ENCODE measurements around the gene SUV39H1.
"Not testable (repeated sequence)": the region's sequence is repeated elsewhere in the genome, so short reads cannot be mapped to it uniquely, and the experiment has no call there.

The SUV39H1 gene

DNA sequence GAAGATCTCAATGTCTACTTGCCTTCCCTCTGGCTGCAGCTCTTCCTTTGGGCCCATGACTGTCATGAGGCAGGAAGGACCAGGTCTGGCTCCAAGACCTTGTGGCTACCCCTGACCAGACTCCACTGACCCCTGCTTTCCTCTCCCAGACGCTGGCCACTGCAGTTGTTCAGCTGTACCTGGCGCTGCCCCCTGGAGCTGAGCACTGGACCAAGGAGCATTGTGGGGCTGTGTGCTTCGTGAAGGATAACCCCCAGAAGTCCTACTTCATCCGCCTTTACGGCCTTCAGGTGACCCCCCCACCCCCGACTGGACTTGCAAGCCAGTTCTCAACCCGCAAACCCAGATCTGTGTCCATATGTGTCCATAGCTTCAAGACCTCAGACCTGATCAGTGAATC lies 12.4 kb upstream of the SUV39H1 start:
- FAIRE-seq = peak; percentile 80

DNA sequence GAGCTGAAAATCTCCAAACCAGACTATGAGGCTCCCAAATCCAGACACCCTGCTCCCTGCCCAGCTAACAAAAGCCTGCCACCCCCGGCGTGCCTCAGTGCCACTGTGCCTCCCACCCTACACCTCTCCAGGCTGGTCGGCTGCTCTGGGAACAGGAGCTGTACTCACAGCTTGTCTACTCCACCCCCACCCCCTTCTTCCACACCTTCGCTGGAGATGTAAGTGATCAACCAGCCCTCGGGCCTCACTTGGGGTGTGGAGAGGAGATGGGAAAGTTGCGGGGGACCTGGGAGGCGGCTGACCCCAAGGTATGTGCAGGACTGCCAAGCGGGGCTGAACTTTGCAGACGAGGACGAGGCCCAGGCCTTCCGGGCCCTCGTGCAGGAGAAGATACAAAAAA lies 11.1 kb upstream of the SUV39H1 start:
- DNase-seq (ENCODE audit: insufficient read length, low spot score) (no peak), FAIRE-seq (no peak)

More for the DNA sequence above, 12.4 kb upstream of the SUV39H1 start:
- no peak for DNase-seq (ENCODE audit: insufficient read length, low spot score)

DNA sequence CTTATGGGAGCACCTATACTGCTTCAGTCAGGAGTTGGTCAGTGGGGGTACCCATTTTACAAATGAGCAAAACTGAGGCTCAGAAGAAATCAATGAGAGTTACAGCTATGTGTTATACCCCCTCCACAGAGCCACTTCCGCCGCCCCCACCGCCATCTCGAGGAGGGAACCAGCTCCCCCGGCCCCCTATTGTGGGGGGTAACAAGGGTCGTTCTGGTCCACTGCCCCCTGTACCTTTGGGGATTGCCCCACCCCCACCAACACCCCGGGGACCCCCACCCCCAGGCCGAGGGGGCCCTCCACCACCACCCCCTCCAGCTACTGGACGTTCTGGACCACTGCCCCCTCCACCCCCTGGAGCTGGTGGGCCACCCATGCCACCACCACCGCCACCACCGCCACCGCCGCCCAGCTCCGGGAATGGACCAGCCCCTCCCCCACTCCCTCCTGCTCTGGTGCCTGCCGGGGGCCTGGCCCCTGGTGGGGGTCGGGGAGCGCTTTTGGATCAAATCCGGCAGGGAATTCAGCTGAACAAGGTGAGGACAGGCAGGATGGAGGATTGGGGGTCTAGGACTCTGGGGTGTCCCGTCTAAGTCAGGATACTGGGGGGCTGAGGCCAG lies 7.9 kb upstream of the SUV39H1 start:
- FAIRE-seq (no peak), DNase-seq (ENCODE audit: insufficient read length, low spot score) (no peak)

DNA sequence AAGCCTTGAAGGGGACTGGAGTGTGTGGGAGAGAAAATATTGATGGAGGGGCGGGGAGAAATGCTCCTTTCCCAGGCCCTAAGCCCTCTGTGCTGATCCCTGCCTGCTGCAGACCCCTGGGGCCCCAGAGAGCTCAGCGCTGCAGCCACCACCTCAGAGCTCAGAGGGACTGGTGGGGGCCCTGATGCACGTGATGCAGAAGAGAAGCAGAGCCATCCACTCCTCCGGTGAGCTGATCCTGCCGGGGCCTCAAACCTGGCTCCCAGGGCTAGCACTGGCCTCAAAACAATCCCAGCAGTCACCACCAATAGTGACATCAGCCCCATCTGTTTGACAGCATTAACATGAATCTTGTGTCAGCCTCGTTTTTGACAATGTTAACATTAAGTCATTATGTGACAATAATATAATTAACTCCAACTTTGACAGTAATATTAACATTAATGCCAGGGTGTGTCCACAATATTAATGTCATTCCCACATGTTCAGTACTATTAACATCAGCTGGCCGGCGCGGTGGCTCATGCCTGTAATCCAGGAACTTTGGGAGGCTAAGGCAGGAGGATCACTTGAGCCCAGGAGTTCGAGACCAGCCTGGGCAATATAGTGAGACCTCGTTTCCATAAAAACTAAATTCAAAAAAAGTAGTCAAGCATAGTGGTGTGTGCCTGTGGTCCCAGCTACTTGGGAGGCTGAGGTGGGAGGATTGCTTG lies 7.2 kb upstream of the SUV39H1 start:
- FAIRE-seq = no peak
- no peak for DNase-seq (ENCODE audit: insufficient read length, low spot score)

DNA sequence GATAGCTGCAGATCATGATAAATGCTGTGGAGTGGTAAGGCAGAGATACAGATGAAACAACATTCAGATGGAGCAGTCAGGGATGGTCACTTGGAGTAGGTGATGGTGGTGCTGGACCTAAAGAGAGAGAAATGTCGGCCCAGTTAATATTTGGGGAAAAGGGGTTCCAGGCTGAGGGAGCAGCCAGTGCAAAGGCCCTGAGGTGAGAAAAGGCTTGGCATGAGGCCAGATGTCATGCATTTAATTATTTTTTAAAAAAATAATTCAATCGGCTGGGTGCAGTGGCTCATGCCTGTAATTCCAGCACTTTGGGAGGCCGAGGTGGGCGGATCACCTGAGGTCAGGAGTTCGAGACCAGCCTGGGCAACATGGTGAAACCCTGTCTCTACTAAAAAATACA lies 4.8 kb upstream of the SUV39H1 start:
- DNase-seq (ENCODE audit: insufficient read length, low spot score); FAIRE-seq: not testable (repeated sequence)

DNA sequence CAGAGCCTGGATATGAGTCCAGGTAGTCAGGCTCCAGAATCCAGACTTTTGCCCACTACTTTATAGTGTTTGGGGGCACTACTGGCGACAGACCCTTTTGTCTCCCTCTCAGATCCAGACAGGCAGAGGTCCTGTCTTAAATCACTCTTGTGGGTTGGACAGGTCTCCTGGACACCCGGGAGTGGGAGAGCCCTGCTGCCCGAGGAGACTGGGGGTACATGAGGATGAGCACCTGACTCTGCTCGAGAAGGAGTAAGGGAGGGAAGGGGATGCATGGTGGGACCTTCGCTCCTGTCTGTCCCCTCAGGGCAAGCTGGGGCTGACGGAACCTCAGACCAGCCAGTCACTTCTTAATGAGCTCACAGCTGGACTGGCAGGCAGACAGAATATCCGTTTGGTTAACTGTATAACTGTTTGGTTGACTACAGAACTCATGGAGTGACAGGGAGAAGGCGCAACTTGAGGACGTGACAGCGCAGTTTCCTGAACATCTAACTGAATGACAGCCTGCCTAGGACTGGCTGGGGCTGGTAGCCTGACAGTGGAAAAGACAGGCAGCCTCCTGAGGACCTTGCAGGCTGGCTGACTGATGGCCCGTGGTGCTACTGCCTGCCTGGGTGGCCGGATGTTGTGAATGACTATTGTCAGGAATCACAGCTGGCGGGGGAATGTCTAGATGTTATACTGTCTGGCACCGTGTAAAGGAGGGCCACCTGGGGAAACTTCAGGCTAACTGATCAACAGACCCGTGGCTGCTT lies 1.6 kb upstream of the SUV39H1 start:
- no peak for FAIRE-seq
- no peak for DNase-seq (ENCODE audit: insufficient read length, low spot score)

DNA sequence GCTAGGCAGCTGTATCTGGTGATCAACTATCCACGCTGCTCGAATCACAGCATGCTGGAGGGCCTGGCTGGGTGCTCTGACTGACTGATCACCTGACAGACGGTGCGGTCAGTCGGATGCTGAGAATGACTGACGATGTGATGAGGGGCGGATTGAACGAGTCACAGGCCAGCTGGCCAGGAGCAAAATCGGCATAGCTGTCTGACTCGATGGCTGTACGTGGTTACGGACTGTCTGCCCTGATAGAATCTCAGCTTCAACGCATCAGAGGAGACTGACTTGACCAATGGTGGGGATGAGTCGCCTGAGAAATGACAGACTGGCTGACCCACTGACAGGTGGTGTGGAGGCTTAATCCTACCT lies 1.0 kb upstream of the SUV39H1 start:
- no peak for DNase-seq (ENCODE audit: insufficient read length, low spot score)
- FAIRE-seq = no peak

DNA sequence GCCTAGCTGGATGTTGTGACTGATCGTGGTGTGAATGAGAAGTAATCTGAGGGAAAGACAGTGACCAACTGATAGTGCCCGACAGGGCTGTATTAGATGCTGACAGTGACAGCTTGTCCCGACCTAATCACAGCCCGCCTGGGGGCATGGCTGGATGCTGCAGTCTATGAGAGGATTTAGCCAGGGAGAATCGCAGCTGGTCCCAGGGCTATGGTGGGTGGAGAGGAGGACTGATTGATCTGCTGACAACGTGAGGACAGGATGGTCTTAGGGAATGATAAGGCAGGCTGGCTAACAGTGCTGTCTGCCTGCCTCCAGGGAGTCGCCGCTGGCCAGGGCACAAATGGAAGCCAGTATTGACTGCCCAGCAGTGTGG lies 621 bp upstream of the SUV39H1 start:
- FAIRE-seq = peak; percentile 26

DNA sequence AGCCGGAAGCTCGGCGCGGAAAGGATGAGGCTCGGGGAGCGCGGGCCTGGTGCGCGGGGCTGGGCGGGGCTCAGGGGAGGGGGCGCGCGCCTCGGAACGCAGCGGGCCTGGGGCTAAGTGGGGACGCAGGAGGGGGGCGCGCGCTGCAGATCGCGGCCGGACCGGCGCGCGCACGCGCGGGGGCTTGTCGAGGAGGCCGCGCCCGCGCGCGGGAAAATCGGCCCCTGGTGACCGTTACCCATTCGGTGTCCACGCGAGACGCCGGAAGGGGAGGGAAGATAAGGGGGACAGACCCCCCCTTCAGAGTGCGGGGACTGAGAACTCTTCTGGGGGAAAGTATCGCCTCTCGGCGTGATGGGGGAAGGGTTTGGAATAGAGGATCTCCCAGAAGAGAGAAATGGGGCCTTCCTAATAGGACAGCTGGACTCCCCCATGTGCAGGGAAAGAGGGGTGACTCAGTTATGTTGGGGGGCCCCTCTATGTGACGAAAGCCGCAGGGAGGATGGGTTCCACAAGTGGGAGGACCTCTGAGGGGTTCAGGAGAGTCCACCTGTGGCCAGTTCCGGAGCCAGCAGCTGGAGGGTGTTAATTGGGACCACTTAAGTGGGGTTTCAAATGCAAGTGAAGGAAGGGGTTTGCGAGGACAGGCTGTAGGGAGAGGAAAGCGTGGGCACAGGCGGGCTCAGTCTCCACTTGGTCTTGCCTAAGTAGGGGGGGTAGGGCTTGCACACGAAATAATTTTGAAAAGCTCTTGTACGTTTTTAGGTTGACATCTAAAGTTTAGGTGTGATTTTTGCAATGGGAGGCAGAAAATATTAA lies 584 bp downstream of the SUV39H1 start:
- FAIRE-seq (peak; percentile 90), DNase-seq (ENCODE audit: insufficient read length, low spot score) (peak; percentile 35)

More for the DNA sequence above, 621 bp upstream of the SUV39H1 start:
- no peak for DNase-seq (ENCODE audit: insufficient read length, low spot score)

DNA sequence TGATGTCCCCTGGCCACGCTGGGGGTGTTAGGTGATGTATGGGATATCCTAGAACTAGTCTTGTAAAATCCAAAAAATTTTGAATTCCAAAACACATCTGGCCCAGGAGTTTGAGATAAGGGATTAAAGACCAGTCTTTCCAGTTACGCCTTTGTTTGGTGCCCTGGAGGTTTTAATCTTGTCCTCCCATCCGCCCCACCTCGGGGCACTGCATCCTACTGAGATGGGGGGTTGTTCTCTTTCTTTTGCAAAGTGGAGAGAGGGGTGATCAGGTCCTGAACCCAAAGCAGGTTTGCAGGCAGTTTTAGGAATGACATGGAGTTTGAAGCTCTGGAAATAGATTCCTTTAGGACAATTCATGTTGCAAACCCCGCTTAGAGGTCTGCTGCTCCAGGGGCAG lies 1.8 kb downstream of the SUV39H1 start:
- FAIRE-seq = no peak
- DNase-seq (ENCODE audit: insufficient read length, low spot score) = no peak

DNA sequence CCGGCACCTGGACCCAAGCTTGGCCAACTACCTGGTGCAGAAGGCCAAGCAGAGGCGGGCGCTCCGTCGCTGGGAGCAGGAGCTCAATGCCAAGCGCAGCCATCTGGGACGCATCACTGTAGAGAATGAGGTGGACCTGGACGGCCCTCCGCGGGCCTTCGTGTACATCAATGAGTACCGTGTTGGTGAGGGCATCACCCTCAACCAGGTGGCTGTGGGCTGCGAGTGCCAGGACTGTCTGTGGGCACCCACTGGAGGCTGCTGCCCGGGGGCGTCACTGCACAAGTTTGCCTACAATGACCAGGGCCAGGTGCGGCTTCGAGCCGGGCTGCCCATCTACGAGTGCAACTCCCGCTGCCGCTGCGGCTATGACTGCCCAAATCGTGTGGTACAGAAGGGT lies 3.7 kb downstream of the SUV39H1 start:
- FAIRE-seq (no peak), DNase-seq (ENCODE audit: insufficient read length, low spot score) (no peak)

DNA sequence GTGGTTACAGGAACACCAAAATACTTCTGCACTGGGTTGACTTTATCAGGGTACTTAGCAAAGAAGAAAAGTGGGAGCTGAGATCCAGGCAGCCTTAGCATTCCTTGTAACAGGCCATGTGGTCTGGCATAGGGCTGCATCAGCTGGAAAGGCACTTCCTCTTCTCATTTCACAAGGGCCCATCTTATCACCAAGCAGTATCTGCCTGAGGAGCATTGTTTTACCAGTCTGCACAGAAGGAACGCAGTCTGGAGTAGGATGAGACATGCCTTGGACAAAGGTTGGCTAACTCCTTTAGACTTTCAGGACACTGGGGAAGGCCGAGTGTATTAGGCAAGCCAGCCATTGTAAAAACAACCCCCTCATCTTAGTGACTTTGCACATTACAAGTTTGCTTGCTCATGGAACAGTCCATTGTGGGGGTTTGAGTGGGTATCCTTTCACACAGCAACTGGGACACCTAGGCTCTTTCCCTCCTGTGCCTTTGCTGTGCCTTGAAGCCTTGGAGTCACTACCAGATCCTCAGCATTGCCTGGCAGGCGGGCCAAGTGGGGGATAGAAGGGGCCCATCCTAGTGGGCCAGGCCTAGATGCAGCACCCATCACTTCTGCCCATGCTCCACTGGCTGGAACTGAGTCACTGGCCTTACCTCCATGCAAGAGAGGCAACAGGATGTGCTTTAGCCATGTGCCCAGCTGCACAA lies 4.6 kb downstream of the SUV39H1 start:
- no peak for DNase-seq (ENCODE audit: insufficient read length, low spot score)
- no peak for FAIRE-seq

DNA sequence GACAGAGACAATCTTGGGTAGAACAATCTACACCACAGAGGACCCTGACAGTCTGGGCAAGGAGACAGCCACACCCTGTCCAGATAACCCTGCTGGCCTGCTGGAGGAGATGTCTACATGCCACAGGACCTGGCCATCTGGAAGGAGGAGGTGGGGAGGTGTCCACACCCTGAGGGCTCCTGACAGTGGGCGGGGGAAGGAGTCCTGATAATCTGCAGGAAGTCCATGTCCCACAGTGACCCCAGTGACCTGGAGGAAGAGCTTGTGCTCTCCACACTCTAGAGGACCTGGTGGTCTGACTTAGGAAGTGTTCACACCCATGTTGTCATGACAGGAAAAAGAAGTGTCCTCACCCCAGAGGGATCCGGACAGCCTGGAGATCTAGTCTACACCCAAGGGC lies 5.5 kb downstream of the SUV39H1 start:
- no peak for FAIRE-seq
- no peak for DNase-seq (ENCODE audit: insufficient read length, low spot score)

DNA sequence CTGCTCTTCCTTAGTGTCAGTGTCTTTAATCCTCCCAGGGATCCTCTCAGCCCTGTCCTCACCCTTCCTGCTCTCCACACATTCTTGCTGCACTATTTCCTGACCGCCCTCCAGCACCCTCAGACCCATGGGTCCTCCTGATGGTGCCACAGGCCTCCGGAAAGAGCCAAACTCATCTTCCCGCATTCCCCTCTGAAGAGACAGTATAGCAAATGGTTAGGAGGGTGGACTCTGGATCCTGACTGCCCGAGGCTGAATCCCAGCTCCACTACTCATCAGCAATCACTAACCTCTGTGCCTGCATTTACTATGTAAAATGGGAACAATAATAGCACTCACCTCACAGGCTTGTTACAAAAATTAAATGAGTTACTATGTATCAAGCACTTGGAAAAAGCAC lies 6.2 kb downstream of the SUV39H1 start:
- FAIRE-seq (no peak), DNase-seq (ENCODE audit: insufficient read length, low spot score) (no peak)

DNA sequence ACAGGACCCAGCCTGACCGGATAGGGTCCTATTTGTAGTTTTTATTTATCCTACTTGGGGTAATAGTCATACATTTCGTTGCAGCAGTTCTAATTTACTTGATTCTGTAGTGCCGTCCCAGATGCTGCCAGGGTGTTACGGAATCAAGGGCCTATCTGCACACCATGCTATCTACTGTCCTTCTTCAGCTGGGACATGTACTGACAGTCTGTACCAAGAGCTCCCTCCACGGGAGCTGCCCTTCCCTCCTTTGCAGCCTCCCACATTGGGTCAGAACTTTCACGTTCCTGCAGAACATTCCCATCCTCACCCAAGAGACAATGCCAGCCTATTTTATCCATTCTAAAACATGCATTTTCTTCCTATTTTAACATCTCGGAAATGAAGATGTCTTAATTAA lies 6.7 kb downstream of the SUV39H1 start:
- FAIRE-seq (no peak), DNase-seq (ENCODE audit: insufficient read length, low spot score) (no peak)

DNA sequence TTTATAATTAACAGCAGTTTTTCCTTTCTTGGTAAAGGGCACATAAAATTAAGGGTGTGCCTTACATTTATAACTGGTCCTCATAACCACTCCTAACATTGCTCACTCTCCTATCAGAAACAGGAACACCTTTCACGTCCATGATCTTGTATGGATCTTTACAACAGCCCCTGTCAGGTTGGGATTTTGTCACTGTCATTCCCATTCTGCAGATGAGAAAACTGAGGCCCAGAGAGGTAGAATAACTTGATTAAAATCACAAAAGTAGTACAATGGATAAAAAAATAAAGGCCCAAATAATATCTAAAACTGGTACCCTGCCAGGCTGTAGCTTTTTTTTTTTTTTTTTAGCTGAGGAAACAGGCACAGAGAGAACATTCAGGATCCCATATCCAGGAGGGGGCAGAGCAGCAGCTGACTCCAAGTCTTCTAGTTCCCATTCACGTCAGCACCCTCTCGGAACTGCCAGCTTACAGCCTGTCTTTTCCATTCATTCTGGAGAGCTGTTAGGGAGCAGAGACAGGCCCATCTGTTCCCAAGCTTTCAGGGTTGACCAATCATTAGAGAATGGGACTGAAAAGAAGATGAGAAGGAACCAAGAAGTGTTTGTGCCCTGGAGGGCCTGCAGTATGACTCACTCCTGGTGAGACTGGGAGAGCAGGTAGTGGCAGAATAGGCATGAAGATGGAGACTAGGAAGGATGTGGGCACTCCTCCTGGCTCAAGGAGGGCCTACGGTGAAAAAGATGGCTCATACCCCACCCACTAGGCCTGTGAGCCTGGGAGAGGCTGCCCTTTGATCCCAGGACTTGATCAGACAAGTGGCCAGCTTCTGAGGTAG lies 7.3 kb downstream of the SUV39H1 start:
- no peak for DNase-seq (ENCODE audit: insufficient read length, low spot score)
- peak; percentile 37 for FAIRE-seq

DNA sequence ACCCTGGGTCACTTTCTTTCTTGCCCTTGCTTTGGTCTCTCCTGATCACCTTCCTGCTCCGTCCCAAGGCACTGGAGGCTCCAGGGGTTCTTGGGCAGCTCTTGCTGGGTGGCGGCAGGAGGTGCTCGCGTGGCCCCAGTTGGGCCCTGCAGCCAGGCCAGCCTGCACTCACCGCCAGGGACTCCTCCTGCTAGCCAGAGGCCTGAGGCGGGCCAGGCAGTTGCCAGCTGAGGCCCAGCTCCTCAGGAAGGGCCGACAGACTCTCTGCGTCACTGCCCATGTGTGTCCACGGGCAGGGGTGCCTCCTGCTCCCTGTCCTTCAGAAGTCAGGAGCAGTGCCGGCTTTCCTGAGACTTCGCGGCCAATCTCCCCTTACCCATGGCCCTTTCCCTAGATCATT lies 9.3 kb downstream of the SUV39H1 start:
- no peak for DNase-seq (ENCODE audit: insufficient read length, low spot score)
- FAIRE-seq = no peak

DNA sequence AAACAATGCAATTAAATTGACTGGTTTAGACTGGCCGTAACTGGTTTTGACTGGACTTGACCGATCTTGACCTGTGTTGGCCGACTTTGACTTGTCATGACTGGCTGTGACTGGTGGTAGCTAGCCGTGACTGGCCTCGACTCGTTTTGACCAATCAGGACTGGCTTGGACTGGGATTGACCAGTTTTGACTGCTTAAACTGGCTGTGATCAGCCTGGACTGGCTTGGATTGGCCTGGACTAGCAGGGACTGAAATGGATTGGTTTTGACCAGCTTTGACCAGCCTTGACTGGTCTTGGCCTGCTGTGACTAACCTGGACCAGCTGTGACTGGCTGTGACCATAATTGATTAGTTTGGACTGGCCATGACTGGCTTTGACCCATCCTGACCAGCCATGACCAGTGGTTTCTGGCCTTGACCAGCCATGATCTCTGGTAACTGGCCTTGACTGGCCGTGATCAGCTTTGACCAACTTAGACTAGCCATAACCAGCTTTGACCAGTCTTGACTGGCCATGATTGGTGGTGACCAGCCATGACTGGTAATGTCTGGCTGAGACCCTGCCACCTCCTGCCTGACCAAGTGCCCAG lies 13.1 kb downstream of the SUV39H1 start:
- peak; percentile 65 for FAIRE-seq
- DNase-seq (ENCODE audit: insufficient read length, low spot score) = no peak
